ENCODE data around the gene CACNA1B.

DNA sequence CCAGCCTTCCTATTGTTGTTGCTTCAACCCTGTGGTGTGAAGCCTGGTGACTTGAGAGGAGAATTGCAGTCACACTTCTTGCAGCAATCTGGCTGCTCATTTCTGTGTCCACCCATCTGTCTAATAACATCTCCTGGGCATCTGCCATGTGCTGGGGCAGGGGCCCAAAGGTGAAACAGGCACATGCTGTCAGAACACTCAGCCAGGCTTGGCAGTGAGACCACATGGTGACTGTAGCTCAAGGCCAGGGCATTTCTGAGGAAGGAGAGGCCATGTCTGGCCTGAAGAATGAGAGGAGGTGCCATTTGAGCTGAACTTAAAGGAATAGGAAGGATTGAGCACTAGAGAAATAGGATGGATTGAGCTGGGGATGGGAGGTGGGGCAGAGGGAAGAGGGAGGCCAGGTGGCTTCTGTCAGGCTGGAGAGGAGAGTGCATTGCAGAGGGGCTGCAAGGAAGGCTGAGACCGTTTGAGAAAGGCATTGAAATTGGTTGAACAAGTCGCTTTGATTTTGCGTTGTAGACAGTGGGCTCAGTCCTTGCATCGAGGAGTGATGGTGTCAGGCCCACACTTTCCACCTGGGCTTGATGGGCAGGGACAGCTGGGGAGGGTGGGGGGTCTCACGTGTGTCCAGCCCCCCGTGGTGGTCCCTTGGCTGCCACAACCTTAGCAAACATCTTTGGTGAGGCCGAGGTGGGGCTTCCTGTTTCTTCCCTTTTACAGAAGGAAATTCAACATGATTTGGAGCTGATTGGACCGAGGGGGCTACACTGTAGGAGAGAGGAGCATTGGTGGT is 222.4 kb downstream of the CACNA1B start:
- TF ChIP-seq CTCF (IDR thresholded peaks at IDR 0.05), result no peak
- no peak for TF ChIP-seq POLR2A (IDR thresholded peaks at IDR 0.05)

Data from upper lobe of left lung (tissue), 4 donors.